HG03159 (cell line): ENCODE results near the gene MAPT.
"Not testable (repeated sequence)": the region's sequence is repeated elsewhere in the genome, so short reads cannot be mapped to it uniquely, and the experiment has no call there.

Experiments
- ATAC-seq: cut with Tn5 transposase; IDR thresholded peaks from one replicate; pipeline ENCODE4 v1.9.1; 2021; ENCODE audit warnings: mild to moderate bottlenecking, moderate library complexity; ENCODE audit not compliant: unreplicated experiment

MAPT gene

GRCh38 chr17:45949755-45950320 is 55.5 kb downstream of the MAPT start:
- ATAC-seq: no peak

GRCh38 chr17:45950888-45951287 is 56.5 kb downstream of the MAPT start:
- ATAC-seq: no peak

DNA sequence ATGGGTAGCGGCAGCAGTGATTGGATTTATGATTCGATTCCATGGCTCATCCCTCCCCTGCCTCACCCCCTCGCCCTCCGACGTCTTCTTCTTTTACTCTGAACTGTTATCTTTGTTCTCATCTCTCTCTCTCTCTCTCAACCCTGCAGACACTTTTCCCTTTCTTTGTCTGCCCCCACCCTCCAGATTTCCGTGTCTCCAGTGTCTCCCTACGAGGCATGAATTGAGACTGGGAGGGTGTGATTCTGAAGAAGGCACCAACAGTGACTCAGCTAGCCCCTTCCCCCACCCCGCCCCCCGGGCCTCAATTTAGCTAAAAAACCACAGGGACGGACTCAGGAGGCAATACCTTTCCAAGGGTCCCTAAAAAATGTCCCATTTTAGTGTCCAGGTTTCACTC is 57.0 kb downstream of the MAPT start:
- no peak for ATAC-seq

GRCh38 chr17:45951941-45952340 is 57.6 kb downstream of the MAPT start:
- no peak for ATAC-seq

DNA sequence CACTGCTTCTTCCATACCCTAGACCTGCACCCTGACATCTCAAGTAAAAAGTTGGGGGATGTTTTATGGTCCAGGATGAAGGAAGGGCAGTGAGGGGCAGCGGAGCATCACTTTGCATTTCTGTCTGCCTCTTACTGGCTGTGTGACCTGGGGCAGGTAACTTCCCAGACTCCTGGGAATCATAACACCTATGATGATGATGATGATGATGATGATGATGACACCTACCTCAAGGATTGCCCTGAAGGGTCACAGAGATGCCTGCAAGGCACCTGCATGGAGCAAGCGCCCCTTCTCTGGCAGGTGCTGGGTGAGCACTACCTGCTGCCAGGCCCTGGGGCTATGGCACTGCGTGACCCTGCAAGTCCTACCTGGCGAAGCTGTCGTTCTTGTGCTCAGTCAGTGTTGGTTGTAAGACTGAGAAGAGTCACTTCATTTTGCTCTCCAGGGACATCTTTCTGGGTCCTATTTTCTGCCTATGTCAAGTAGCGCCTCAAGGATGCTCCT is 58.5 kb downstream of the MAPT start:
- no peak for ATAC-seq

GRCh38 chr17:45953561-45953960 is 59.2 kb downstream of the MAPT start:
- no peak for ATAC-seq

DNA sequence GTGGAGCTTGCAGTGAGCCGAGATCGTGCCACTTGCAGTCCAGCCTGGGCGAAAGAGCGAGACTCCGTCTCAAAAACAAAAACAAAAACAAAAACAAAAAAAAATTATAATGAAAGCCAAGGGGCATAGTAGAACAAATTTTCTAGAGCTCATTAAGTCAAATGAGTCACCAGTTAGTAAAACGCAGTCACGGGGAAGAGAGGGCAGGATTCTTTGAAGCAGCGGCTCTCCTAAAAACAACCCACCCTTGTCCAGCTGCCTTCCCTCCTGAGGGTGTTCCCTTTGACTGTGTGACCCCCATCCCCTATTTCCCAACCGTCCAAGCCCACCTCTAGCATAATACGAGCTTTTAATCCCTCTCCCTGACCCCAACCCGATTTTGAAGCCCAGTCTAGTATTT is 60.6 kb downstream of the MAPT start:
- ATAC-seq: no peak

- no peak for ATAC-seq
Observed at GRCh38 chr17:45955326-45955725, 61.0 kb downstream of the MAPT start.

- ATAC-seq: no peak
Observed at GRCh38 chr17:45956090-45956489, 61.7 kb downstream of the MAPT start.

GRCh38 chr17:45956746-45957145 is 62.4 kb downstream of the MAPT start:
- not testable (repeated sequence) for ATAC-seq

GRCh38 chr17:45958307-45958706 is 64.0 kb downstream of the MAPT start:
- no peak for ATAC-seq

- ATAC-seq: no peak
Observed at GRCh38 chr17:45958994-45959665, 64.8 kb downstream of the MAPT start.

DNA sequence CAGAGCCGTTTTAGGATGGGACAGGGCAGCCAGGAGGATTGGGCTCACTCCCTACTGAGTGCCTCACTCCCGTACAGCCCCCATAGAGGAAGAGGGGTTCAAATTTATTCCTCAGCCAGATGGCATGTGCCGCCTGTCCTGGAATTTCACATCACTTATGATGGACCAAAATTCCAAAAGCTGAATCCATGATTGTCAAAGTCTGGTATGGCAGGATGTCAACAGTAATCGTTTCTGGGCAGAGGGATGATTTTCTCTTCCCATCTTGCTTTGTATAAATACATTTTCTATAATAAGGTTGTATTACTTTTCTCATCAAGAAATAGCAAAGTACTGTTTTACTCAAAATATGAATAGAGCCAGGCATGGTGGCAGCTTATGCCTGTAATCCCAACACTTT is 66.0 kb downstream of the MAPT start:
- ATAC-seq: no peak

GRCh38 chr17:45961206-45961605 is 66.9 kb downstream of the MAPT start:
- no peak for ATAC-seq

- no peak for ATAC-seq
Observed at GRCh38 chr17:45962221-45962972, 68.0 kb downstream of the MAPT start.

GRCh38 chr17:45963283-45963682 is 68.9 kb downstream of the MAPT start:
- ATAC-seq: no peak

- no peak for ATAC-seq
Observed at GRCh38 chr17:45963889-45964288, 69.5 kb downstream of the MAPT start.

DNA sequence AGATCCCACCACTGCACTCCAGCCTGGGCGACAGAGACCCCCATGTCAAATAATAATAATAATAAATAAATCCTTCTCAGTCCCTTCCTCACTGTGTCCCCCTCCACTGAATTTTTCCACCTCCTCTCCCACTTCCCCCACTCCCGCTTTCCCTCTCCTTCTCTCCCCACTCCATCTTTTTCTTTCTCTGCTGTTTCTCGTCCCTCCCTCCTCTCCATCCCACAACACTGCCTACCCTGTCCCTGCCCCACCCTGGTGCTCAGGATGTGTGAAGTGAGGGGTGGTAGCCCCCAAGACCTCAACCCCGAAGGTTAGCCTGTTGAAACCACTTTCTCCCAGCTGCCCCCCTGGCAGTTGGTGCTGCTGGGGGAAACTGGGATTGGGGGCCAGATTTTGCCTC is 70.3 kb downstream of the MAPT start:
- ATAC-seq: no peak

DNA sequence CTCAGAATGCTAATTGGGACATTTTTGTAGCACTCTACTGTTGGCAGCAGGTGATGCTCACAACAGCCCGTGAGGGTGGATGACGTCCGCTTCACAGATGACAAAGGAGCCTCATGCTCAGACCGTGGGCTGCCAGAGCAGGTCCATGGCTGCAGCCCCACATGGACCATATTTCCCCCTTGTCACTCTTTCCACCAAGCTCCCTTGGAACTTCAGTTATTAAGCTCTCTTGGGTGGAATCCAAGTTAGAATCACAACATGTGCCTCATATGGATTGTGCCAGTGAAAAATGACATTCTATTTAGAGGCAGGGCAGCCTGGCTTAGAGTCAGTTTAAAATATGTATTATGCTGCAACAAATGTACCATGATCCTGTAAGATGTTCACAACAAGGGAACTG is 71.5 kb downstream of the MAPT start:
- ATAC-seq: no peak

GRCh38 chr17:45966606-45967280 is 72.4 kb downstream of the MAPT start:
- no peak for ATAC-seq

DNA sequence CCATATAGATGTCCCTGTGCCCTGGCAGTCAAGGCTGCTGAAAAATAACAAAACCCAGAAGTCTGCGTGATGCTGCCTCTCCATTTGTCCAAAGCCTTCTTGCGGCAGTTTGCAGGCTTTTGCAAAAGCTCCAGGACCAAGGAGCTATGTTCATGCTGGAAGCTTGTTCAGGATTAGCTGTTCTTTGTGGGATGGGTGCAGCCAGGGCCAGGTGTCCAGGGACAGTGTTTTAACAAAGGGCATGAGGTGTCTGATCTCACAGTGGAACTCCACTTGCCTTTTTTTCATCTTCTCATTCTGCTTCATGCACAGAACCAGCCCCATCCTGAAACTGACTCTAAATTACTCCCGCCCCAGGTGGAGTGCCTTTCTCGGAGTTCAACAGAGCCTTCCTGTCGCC is 73.0 kb downstream of the MAPT start:
- no peak for ATAC-seq

DNA sequence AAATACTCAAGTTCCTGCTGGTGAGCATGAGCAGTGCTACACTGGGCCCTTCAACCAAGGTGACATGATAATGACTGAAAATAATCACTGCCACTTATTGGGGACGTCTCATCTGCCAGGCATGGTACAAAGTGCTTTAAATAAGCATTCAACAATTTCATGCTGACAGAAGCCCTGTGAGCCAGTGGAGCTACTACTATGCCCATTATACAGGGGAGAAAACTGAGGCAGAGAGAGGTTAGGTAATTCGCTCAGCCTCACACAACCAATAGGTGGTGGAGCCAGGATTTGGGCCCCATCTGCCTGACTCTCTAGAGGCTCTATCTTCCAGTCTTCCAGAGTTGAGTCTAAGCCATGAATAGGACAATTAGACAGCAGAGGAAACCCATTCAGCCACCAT is 74.4 kb downstream of the MAPT start:
- ATAC-seq: no peak
